ENCODE measurements around the gene ADGRD1. TPM values are rescaled to one million over a fixed set of nuclear protein-coding genes. Genes with fewer than 3 reads are reported as not detected.

ADGRD1 gene
- total RNA-seq, 1 donor from 2014 or later, result 0.47 TPM

- intact Hi-C loops (cut with micrococcal nuclease), result no loop called here
- no peak overlapping the region for H3K27ac Mint-ChIP-seq
- H3K9me3 Mint-ChIP-seq, result peaks cover 6% of the 10 kb centered on the region
- H3K36me3 Mint-ChIP-seq (ENCODE audit: low read depth), result no peaks in the 10 kb centered on the region
- H3K4me1 Mint-ChIP-seq, result no peaks in the 10 kb centered on the region
- TF ChIP-seq CTCF (IDR thresholded peaks at IDR 0.05), result no peak
- ATAC-seq (ENCODE audit: low read depth) (no peak), DNase-seq (no peak)
- no peak overlapping the region for H3K4me3 Mint-ChIP-seq
- ChIA-PET CTCF (no interaction called here), POLR2A (no interaction called here)
- no peaks in the 10 kb centered on the region for H3K27me3 Mint-ChIP-seq
These were observed 81.6 kb downstream of the ADGRD1 start for GRCh38 chr12:131035245-131035681.

GRCh38 chr12:131038159-131038558, 84.5 kb downstream of the ADGRD1 start:
- ATAC-seq (ENCODE audit: low read depth), result no peak
- DNase-seq, result no peak
- H3K36me3 Mint-ChIP-seq (ENCODE audit: low read depth), result no peaks in the 10 kb centered on the region

GRCh38 chr12:131038961-131039950, 85.5 kb downstream of the ADGRD1 start:
- ChIA-PET CTCF (no interaction called here), POLR2A (no interaction called here)
- no peaks in the 10 kb centered on the region for H3K4me1 Mint-ChIP-seq
- DNase-seq (no peak), ATAC-seq (ENCODE audit: low read depth) (no peak)
- no peaks in the 10 kb centered on the region for H3K27me3 Mint-ChIP-seq
- intact Hi-C loops (cut with micrococcal nuclease), result no loop called here
- no peak overlapping the region for H3K27ac Mint-ChIP-seq
- peaks cover 6% of the 10 kb centered on the region for H3K9me3 Mint-ChIP-seq
- TF ChIP-seq CTCF (IDR thresholded peaks at IDR 0.05), result no peak
- no peak overlapping the region for H3K4me3 Mint-ChIP-seq
- H3K36me3 Mint-ChIP-seq (ENCODE audit: low read depth), result no peaks in the 10 kb centered on the region

More at GRCh38 chr12:131038159-131038558, 84.5 kb downstream of the ADGRD1 start:
- no peak for TF ChIP-seq CTCF (IDR thresholded peaks at IDR 0.05)
- Mint-ChIP-seq H3K4me1 (no peaks in the 10 kb centered on the region), H3K27ac (no peak overlapping the region), H3K4me3 (no peak overlapping the region), H3K27me3 (no peaks in the 10 kb centered on the region), H3K9me3 (peaks cover 6% of the 10 kb centered on the region)
- intact Hi-C loops (cut with micrococcal nuclease), result no loop called here
- CTCF ChIA-PET, result no interaction called here
- POLR2A ChIA-PET, result no interaction called here

GRCh38 chr12:131040491-131040890, 86.8 kb downstream of the ADGRD1 start:
- CTCF ChIA-PET, result no interaction called here
- no peak for TF ChIP-seq CTCF (IDR thresholded peaks at IDR 0.05)
- intact Hi-C loops (cut with micrococcal nuclease), result no loop called here
- Mint-ChIP-seq H3K27ac (no peak overlapping the region), H3K4me1 (no peaks in the 10 kb centered on the region), H3K27me3 (no peaks in the 10 kb centered on the region), H3K9me3 (peaks cover 6% of the 10 kb centered on the region), H3K36me3 (ENCODE audit: low read depth) (no peaks in the 10 kb centered on the region), H3K4me3 (no peak overlapping the region)
- DNase-seq (no peak), ATAC-seq (ENCODE audit: low read depth) (no peak)
- POLR2A ChIA-PET, result no interaction called here

GRCh38 chr12:131041216-131041967, 87.7 kb downstream of the ADGRD1 start:
- no peak for DNase-seq
- Mint-ChIP-seq H3K9me3 (peaks cover 6% of the 10 kb centered on the region), H3K4me1 (no peaks in the 10 kb centered on the region), H3K36me3 (ENCODE audit: low read depth) (no peaks in the 10 kb centered on the region), H3K27me3 (no peaks in the 10 kb centered on the region), H3K27ac (no peak overlapping the region), H3K4me3 (no peak overlapping the region)
- no peak for ATAC-seq (ENCODE audit: low read depth)
- CTCF ChIA-PET, result no interaction called here
- intact Hi-C loops (cut with micrococcal nuclease), result no loop called here
- POLR2A ChIA-PET, result no interaction called here
- TF ChIP-seq CTCF (IDR thresholded peaks at IDR 0.05), result no peak

Measured in activated B cell treated with CpG ODN at 0.5 μM for 24 hours (primary cell).